Measurements from ENCODE around the gene NPAS2.

The NPAS2 gene

GRCh38 chr2:100995309-100996075, 175.6 kb downstream of the NPAS2 start:
- no peak for DNase-seq

DNA sequence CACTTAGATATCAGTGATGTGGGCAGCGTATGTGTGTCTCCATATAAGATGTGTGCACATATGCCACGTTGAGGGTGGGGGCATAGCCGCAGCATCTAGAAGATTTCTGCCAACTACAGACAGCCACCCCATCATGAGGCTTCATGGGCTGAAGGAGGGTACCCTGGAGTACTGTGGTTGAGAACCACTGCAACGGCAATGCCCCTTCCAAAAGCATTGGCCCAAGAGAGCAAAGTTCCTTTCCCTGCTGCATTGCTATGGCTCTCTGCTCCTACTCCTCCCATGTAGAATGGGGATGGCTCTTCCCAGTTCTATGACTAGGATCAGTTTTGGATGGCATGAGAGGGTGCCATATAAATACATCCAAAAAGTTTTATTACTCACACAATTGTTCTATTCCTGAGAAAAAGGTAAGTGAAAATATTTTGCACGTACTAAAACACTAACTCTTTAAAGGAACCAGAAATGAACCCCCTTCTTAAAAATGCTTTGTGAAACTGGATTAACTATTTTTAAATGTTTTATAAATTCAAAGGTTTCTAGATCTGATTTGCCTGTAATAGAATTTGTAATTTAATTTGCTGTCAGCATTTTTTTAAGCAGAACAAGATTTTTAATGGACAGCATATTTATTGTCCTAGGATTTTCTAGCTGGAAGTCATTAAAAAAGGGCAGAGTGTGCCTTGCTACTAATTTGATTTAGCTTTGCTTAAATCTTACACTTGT, 177.7 kb downstream of the NPAS2 start:
- no peak for DNase-seq

- DNase-seq = no peak
These were observed 178.3 kb downstream of the NPAS2 start for GRCh38 chr2:100998235-100998573.

DNA sequence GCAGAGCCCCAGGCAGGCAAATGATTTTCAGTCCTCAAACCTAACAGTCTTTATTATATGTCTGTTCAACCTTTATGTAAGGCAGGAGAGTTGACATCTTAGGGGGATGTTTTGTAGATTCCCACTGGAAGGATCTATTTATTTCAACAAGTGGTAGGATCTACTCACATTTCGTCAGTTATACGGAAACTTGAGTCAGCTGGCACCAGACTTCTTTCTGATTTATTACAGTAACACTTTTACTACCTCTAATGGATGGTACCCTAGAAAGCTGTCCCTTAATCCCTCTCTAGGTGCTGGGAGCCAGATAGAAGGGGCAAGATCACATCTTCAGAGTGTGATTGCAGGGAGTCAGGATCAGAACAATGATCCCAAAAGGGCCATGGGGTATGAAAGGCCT, 180.1 kb downstream of the NPAS2 start:
- DNase-seq = no peak

- peak; percentile 97 for DNase-seq
These were observed 182.0 kb downstream of the NPAS2 start, which contains the start of gene RPL31 for GRCh38 chr2:101001691-101002561. Gene RPL31 (plus strand): TSS chr2:101002289. CDS start chr2:101002702, 413 bp downstream.

GRCh38 chr2:101002562-101003277, 182.8 kb downstream of the NPAS2 start:
- no peak for DNase-seq

DNA sequence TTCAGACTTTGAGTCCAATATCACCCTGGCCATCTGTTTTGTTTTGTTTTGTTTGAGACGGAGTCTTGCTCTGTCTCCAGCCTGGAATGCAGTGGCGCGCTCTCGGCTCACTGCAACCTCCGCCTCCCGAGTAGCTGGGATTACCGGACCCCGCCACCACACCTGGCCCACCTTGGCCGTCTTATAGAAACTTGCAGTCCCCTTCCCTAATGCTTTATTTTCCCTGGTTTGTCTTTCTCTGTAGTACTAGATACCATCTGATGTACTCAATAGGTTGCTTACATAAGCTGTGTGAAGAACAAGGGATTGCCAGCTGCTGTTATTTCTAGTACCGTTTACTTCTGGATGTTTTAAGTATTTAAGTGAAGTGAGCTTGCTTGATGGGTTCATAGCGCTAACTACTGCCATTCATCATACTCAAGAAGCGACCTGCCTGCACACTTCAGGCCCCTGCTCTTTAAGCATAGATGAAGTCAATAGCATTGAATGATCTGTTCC, 183.4 kb downstream of the NPAS2 start:
- no peak for DNase-seq

DNA sequence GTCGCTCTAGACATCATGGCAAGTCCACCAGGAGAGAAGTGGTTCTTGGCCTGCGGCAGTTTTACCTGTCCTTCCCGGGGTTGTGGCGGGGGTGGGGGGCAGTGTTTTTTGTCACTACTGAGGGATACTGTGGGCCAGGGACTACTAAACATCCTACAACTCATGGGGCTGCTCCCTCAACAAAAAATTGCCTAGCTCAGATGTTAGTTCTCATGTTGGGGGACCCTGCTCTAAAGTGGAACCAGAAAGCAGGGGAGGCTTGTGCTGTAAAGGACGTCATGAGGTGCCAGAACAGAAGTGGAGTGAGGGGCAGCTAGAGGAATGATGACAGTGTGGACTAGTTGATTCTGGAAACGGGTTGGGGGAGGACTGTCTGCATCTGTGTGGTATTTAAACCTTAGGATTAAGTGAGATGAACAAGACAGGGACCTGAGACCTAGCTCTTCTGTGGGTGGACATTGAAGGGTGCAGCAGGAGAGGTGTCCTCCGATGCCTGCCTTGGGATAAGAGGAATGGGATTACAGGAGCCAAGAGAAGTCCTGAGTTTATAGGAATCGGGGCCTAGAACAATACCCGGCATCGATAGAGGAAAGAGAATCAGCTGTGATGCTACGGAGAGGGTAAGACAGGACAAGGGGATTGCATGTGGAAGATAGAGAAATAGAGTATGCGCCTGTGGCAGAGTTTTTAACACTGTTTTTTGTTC, 184.8 kb downstream of the NPAS2 start:
- DNase-seq = no peak

DNA sequence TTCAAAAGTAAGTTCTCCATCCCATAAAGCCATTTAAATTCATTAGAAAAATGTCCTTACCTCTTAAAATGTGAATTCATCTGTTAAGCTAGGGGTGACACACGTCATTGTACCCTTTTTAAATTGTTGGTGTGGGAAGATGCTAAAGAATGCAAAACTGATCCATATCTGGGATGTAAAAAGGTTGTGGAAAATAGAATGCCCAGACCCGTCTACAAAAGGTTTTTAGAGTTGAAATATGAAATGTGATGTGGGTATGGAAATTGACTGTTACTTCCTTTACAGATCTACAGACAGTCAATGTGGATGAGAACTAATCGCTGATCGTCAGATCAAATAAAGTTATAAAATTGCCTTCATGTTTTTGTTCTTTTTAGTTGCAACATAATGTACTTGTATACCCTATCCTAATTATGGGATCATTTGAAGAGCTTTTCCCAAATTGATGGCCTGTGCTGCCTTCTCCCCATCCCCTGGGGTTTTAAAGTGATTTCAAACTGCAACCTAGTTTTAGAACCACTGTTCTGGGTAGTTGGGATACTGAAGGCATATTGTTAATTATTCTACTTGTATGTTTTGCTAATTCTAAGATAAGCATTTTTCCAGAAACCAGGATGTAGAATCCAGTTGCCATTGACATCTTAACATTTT, 186.3 kb downstream of the NPAS2 start:
- no peak for DNase-seq

- no peak for DNase-seq
These were observed 187.7 kb downstream of the NPAS2 start for GRCh38 chr2:101007415-101008345.

DNA sequence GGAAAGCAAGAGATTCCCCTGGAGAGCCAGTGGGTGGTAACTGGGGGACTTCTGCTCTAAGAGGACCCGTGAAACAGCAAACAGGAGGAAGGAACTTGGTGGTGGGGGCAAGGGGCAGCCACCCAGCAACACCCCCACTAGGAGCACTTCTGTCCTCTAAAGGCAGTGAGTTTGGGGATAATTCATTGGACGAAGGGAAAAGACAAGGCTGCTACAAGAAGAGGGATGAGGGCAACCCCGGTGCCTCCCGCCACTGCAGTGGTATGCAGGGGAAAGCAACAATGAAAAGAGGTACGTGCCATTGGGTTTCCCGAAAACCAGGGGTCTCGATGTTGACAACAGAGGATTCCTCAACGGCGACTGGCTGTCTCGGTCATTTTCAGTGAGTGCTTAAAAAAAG, 191.2 kb downstream of the NPAS2 start:
- DNase-seq = no peak

DNA sequence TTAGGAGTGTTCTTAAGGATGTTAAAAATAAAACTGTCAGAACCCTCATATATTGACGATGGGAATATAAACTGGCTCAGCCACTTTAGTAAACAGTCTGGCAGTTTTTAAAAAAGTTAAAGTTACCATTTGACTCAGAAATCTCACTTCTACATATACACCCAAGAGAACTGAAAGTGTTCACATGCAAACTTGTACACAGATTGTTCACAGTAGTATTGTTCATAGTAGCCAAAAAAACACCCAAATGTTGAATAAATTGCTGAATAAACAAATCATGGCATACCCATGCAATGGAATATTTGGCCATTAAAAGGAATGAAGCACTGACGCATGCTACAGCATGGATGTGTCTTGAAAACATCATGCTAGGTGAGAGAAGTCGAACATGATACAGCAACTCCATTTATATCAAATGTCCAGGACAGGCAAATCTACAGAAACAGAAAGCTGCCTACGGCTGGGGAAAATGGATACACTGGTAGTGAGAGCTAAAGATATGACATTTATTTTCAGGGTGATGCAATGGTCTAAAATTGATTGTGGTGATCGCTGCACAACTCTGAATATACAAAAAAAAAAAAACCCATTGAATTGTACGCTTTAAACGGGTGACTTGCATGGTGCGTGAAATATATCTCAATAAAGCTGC, 192.2 kb downstream of the NPAS2 start:
- DNase-seq = no peak

DNA sequence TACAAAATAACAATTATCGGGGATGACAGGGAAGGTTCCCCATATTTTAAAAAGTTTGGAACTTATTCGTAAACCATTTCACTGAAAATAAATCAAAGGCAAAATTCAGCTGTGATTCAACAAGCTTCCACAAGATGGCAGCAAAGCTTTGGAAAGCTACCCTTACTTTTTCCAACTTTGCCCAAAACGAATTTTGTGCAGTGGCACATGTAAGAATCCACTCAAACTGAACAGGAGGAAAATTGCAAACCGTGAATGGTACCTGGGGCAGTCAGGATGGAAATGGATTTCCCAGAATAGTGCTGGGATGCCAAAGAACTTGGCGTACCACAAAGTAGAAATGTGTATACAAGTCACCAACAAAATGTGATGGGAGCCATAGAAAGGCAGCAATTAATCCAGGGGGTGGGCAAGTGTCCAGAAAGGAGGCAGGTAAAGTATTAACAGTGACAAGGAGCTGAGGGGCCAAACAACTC, 192.8 kb downstream of the NPAS2 start:
- peak; percentile 51 for DNase-seq

DNA sequence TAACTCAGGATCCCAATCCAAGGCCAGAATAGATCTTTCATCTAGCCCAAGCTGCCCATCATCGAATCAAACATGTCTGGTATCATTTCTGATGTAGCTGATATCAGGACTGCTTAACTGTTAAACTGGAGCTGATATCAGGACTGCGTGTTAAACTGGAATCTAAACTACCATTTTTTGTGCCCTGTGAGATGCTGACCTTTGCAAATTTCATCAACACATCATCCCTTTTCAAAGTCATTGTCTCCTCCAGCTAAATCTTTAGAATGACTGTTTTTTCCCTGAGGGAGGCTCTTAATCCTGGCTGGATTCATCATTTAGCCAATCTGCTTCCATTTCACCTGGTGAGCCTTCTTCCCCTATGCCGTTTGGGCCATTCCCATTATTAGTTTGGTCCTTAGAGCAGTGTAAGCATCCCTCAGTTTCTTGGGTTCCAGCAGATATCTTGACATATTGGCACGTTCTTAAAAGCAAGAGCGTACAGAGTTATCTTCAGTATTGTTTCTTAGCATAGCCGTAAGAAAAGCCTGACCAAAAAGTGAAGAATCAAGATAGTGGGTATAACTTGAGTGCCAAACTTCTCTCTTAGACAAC, 194.4 kb downstream of the NPAS2 start:
- DNase-seq = no peak

DNA sequence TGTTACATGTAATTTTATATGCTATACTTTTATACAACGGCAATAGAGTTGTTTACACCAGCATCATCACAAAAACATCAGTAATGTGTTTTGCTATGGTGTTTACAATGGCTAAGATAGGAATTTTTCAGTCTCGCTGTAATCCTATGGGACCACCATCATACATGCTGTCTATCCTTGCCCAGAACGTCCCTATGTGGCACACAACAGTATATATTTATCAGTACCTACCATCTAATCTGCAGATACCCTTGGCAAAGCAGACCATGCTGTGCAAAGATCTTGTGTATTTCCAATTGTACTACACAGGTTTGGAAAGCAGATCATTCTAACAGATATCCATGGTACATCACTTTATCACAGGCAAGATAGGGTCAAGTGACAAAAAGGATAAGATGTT, 197.4 kb downstream of the NPAS2 start:
- no peak for DNase-seq

GRCh38 chr2:101018934-101019333, 199.0 kb downstream of the NPAS2 start:
- DNase-seq = no peak

DNA sequence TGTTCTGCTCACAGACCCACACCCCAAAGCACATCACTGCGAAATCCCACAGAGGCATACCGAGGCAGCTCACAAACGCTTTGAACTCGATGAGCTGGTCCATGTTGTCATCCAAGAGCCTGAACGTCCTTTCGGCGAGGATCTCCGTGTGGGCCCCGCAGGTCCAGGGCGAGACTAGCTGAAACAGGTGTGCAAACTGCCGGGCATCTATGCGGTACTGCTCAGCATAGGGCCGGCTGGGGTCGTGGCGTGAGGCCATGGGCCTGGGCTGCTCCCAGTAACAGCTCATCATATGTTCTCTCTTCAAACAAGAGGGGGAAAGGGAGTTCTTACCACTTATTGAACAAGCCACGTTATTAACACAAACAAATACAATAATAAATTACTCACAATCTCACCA, 202.3 kb downstream of the NPAS2 start:
- no peak for DNase-seq

GRCh38 chr2:101023327-101024107, 203.6 kb downstream of the NPAS2 start:
- DNase-seq = no peak

Measured in CD4-positive, alpha-beta T cell treated with Interleukin-6 for 4 hours (primary cell).